Stomach (tissue), 4 donors: ENCODE data around the gene PEPD.

Source experiments
- CTCF ChIP-seq, 7 experiments: fragments of 450-650 bp in 4 of 7; fragments of 200-600 bp in 3 of 7; sonication (generic) in 3 of 7; IDR thresholded peaks; one replicate each; pipeline ENCODE4 v1.5.1; 2016 to 2019; ENCODE audit warnings: antibody characterized with exemption in 7 of 7, control low read depth in 2 of 7, mild to moderate bottlenecking in 1 of 7
- POLR2A ChIP-seq, 4 donors: fragments of 450-650 bp; IDR thresholded peaks; one replicate each; pipeline ENCODE4 v1.6.1; 2016; ENCODE audit warnings: antibody characterized with exemption in 4 of 4, control low read depth in 2 of 4, mild to moderate bottlenecking in 1 of 4, moderate library complexity in 1 of 4

- no peak for TF ChIP-seq CTCF (IDR thresholded peaks at IDR 0.05)
- TF ChIP-seq POLR2A (IDR thresholded peaks at IDR 0.05) = no peak
These were observed 43.8 kb downstream of the PEPD start for GRCh38 chr19:33477781-33478180.
